HG03045 (cell line): ENCODE measurements around the gene KLHL21.

ENCODE experiments used
- ATAC-seq: cut with Tn5 transposase; IDR thresholded peaks from one replicate; pipeline ENCODE4 v1.9.1; 2021; ENCODE audit warnings: mild to moderate bottlenecking, moderate library complexity; ENCODE audit not compliant: unreplicated experiment

Gene KLHL21

GRCh38 chr1:6625584-6626149, 23.0 kb upstream of the KLHL21 start:
- ATAC-seq = peak; percentile 14

DNA sequence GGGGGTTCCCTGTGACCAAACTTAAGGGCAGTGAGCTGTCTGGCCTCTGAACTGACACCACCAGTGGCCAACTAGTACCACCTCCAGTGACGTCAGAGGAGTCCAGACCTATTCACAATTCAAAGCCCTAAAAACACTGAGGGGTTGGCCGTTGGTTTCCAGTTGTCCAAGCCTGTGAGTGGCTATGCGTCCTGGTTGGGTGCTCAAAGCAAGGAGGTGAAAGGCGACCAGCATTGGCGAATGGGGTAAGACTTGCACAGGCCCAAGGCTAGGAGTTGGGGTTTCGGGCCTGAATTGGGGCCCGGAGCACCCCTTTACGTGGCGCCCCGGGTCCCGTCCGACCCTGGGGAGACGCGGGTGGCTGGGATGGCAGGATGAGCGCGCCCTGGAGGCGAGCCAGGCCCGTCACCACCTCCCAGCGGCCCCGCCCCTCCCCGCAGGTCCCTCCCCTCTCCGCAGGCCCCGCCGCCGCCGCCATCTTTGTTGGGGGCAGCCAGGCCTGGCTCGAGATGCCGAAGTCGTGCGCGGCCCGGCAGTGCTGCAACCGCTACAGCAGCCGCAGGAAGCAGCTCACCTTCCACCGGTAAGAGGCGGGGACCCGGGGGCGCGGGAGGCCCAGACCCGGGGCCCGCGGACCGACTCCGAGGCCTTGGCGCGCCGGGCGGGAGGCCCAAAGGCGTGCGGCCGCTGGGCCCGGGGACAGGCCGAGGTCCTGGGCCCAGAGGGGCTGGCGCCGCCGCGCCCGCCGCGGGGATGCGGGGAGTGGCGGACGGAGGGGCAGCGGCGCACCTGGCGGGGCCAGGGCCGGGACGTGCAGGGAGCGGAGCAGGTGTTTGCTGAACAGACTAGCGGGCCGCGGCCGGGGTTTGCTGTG, 22.3 kb upstream of the KLHL21 start, which contains the start of gene THAP3:
TSS of gene THAP3 (plus strand) at position 159 of the 874 bp plus-strand sequence. CDS start at position 510, 351 bp downstream.
- ATAC-seq = peak; percentile 79

GRCh38 chr1:6623269-6623965, 20.7 kb upstream of the KLHL21 start:
- no peak for ATAC-seq

- no peak for ATAC-seq
Observed at GRCh38 chr1:6622396-6623152, 19.9 kb upstream of the KLHL21 start.

GRCh38 chr1:6621429-6622391, 19.0 kb upstream of the KLHL21 start:
- no peak for ATAC-seq

DNA sequence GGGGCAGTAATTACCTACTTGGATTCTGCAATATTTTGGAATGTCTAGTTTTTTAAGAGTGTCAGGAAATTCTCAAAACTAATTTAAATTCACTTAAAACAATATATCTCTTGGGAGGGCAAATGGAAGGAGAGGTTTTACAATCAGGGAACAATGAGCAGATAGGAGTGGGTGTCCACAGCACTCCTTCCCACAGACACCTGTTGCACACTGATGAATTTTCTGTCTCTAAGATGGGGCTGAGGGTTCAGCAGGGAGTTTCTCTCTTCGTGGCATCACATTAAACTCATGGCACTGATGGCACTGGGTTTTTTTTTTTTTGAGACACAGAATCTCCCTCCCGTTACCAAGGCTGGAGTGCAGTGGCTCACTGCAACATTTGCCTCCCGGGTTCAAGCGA, 16.4 kb upstream of the KLHL21 start:
- ATAC-seq = no peak

- ATAC-seq = no peak
Observed at GRCh38 chr1:6614929-6615785, 12.5 kb upstream of the KLHL21 start.

- ATAC-seq = no peak
Observed at GRCh38 chr1:6614019-6614928, 11.6 kb upstream of the KLHL21 start.

GRCh38 chr1:6613361-6614018, 10.8 kb upstream of the KLHL21 start, which contains the start of gene PHF13:
Gene PHF13 (plus strand): TSS chr1:6613731. CDS start chr1:6614067, 336 bp downstream.
- ATAC-seq = peak; percentile 87

DNA sequence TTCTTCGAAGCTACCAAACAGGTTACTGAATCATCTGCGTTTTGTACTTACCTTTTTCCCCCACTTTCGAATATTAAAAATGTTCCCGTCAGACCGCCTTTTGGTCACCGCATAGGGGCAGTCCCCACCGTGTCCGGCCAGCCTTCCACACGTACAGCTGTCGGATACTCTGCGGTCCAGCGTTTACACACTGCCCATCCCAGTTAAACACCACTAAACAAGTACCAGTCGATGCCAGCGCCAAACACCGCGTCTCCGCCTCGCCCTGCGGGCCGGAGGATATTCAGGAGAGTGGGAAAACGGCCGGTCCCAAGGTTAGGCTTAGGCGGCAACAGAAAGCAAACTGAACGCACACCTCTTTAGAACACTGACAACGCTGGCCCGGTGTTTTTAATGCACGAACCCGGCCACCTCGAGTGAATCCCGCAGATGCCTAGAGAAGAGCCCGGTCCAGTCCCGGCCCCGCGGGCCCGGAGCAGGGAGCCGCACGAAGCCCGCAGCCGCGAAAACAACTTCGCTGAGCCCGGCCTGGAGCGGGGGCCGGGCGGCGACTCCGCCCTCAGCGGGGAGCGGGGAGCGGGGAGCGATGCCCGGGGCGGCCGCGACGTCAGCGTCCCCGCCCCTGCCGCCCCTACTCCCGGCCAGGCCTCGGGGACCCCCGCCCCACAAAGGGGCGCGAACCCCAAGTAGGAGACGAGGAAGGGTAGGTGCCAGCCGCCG, 10.1 kb upstream of the KLHL21 start:
- peak; percentile 8 for ATAC-seq

- ATAC-seq = no peak
Observed at GRCh38 chr1:6603915-6604558, 1.4 kb upstream of the KLHL21 start.

DNA sequence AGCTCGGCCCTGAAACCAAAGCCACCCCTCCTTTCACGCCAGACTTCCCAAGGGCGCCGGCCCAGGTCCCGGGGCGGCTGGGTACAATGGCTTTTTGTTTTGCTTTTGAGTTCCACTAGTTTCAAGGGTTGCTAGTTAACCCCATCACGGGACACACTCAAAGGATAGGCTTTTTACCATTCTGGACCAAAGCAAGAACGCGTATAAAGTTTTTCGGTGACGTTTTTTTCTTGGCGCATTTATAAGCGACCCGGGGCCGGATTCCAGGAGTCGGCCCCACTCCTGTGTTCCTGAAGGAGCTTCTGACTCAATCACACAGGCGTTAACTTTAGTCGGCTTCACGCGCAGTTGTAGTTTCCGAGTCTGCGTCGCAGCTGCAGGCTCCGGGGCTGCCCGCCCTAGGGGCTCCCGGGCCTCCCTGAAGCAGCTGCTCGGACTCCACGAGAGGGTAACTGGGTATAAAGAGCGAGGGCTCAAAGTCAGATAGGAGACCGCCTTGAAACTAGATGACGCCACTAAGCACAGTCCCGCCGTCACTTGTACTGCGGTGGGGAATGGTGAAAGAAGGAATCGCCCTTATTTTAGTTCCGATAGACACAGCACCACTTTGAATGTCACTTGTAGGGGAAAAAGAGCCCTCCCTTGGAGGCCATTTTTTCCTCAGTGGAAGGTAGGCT, 707 bp upstream of the KLHL21 start:
- ATAC-seq = peak; percentile 21

GRCh38 chr1:6601923-6602668, 573 bp downstream of the KLHL21 start:
- ATAC-seq = peak; percentile 13

- ATAC-seq = peak; percentile 25
Observed at GRCh38 chr1:6601049-6601922, 1.4 kb downstream of the KLHL21 start.
